Spleen (tissue), 3 donors: ENCODE data around the gene COLEC12.

Experiments used
- POLR2A ChIP-seq, 3 donors: fragments of 450-650 bp; IDR thresholded peaks; one replicate each; pipeline ENCODE4 v1.5.1; 2017; ENCODE audit warnings: antibody characterized with exemption in 3 of 3, mild to moderate bottlenecking in 1 of 3
- POLR2AphosphoS5 ChIP-seq, 3 donors: sonication (generic); formaldehyde crosslinking; IDR thresholded peaks; one replicate each; pipeline ENCODE4 v1.5.1; 2017; ENCODE audit warnings: antibody characterized with exemption in 3 of 3

GRCh38 chr18:501406-501714 lies 859 bp upstream of the COLEC12 start:
- no peak for TF ChIP-seq POLR2A (IDR thresholded peaks at IDR 0.05)
- no peak for TF ChIP-seq POLR2AphosphoS5 (IDR thresholded peaks at IDR 0.05)
